Cardiac fibroblast (primary cell): Measurements from ENCODE around the gene COMMD3.

Source experiments
- DNase-seq, 2 donors: peaks; one replicate each; pipeline versions ENCODE4 v3.0.0 to v3.0.0-alpha.2; 2010; ENCODE audit warnings: low read depth in 2 of 2
- H3K4me3 ChIP-seq, 2 donors: replicated peaks in 1 of 2; 1 replicate in 1 of 2; 2 replicates in 1 of 2; pipeline ENCODE4 v1.5.1; 2011; ENCODE audit warnings: low read depth in 2 of 2, low read length in 2 of 2, mild to moderate bottlenecking in 2 of 2, moderate library complexity in 1 of 2
- CTCF ChIP-seq: IDR thresholded peaks from one replicate; pipeline ENCODE4 v1.5.1; 2011; ENCODE audit warnings: low read depth, mild to moderate bottlenecking, low read length, inconsistent platforms

Gene COMMD3

GRCh38 chr10:22321924-22322640 lies 5.9 kb downstream of the COMMD3 start:
- peak overlapping the region; percentile 67 to 69 for H3K4me3 ChIP-seq
- no peak for TF ChIP-seq CTCF
- peak in 1 of 2 donors; percentile 30 for DNase-seq

GRCh38 chr10:22322641-22323160 lies 6.5 kb downstream of the COMMD3 start:
- no peak for TF ChIP-seq CTCF
- DNase-seq, result no peak
- peak overlapping the region; percentile 67 to 69 for H3K4me3 ChIP-seq

GRCh38 chr10:22323538-22324305 lies 7.5 kb downstream of the COMMD3 start:
- no peak for DNase-seq
- H3K4me3 ChIP-seq, result no peak overlapping the region
- TF ChIP-seq CTCF, result no peak

GRCh38 chr10:22324413-22324812 lies 8.2 kb downstream of the COMMD3 start:
- H3K4me3 ChIP-seq, result no peak overlapping the region
- no peak for TF ChIP-seq CTCF
- DNase-seq, result no peak

- TF ChIP-seq CTCF, result no peak
- H3K4me3 ChIP-seq, result peak overlapping the region; percentile 59 to 65
- no peak for DNase-seq
Measured at GRCh38 chr10:22324893-22325271, 8.7 kb downstream of the COMMD3 start.

GRCh38 chr10:22325272-22326144 lies 9.3 kb downstream of the COMMD3 start:
- peak overlapping the region; percentile 59 to 65 for H3K4me3 ChIP-seq
- no peak for TF ChIP-seq CTCF
- DNase-seq, result peak; percentile 67 to 84
